ENCODE measurements around the gene CTBP1.

Gene CTBP1

GRCh38 chr4:1230971-1231636 lies 17.8 kb downstream of the CTBP1 start:
- no peaks in the 10 kb centered on the region for H3K9me3 ChIP-seq (ENCODE audit: control insufficient read depth, insufficient read depth, low read length)
- H3K27me3 ChIP-seq (ENCODE audit: control insufficient read depth, insufficient read depth, low read length): no peaks in the 10 kb centered on the region
- no peak for DNase-seq (ENCODE audit: low read depth, low spot score)
- peaks cover 49% of the 10 kb centered on the region for H3K36me3 ChIP-seq (ENCODE audit: control insufficient read depth, insufficient read depth, low read length)
- H3K4me1 ChIP-seq (ENCODE audit: control insufficient read depth, insufficient read depth, low read length): no peaks in the 10 kb centered on the region
- H3K4me3 ChIP-seq (ENCODE audit: low read length): no peak overlapping the region
- H3K27ac ChIP-seq (ENCODE audit: low read length): no peak overlapping the region
- WGBS (ENCODE audit: insufficient coverage, insufficient read length): no CpG with 5 or more reads among the region's 20 CpGs

DNA sequence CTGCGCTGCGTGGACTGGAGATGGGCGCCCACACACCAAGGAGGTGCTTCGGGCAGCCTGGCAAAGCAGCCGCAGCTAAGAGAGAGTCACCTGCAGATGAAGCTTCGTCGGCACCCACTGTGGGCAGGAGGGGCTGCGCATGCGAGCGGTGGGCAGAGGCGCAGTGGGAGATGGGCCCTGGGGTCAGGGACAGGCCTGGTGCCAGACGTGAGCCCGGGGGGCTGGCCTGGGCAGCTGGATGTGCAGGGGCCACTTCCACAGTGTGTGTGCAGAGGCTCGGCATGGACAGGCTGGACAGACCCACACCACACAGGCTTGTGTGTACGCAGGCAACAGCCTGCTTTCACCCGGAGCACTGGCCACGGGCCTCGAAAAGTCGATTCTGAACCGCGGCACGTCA lies 18.6 kb downstream of the CTBP1 start:
- Histone ChIP-seq H3K4me3 (ENCODE audit: low read length) (no peak overlapping the region), H3K9me3 (ENCODE audit: control insufficient read depth, insufficient read depth, low read length) (no peaks in the 10 kb centered on the region), H3K27ac (ENCODE audit: low read length) (no peak overlapping the region), H3K4me1 (ENCODE audit: control insufficient read depth, insufficient read depth, low read length) (no peaks in the 10 kb centered on the region), H3K27me3 (ENCODE audit: control insufficient read depth, insufficient read depth, low read length) (no peaks in the 10 kb centered on the region), H3K36me3 (ENCODE audit: control insufficient read depth, insufficient read depth, low read length) (peaks cover 49% of the 10 kb centered on the region)
- no CpG with 5 or more reads among the region's 22 CpGs for WGBS (ENCODE audit: insufficient coverage, insufficient read length)
- no peak for DNase-seq (ENCODE audit: low read depth, low spot score)

GRCh38 chr4:1229117-1229849 lies 19.6 kb downstream of the CTBP1 start:
- no peaks in the 10 kb centered on the region for H3K4me1 ChIP-seq (ENCODE audit: control insufficient read depth, insufficient read depth, low read length)
- H3K9me3 ChIP-seq (ENCODE audit: control insufficient read depth, insufficient read depth, low read length): no peaks in the 10 kb centered on the region
- H3K4me3 ChIP-seq (ENCODE audit: low read length): no peak overlapping the region
- WGBS (ENCODE audit: insufficient coverage, insufficient read length): no CpG with 5 or more reads among the region's 27 CpGs
- peaks cover 53% of the 10 kb centered on the region for H3K36me3 ChIP-seq (ENCODE audit: control insufficient read depth, insufficient read depth, low read length)
- no peak for DNase-seq (ENCODE audit: low read depth, low spot score)
- H3K27ac ChIP-seq (ENCODE audit: low read length): no peak overlapping the region
- no peaks in the 10 kb centered on the region for H3K27me3 ChIP-seq (ENCODE audit: control insufficient read depth, insufficient read depth, low read length)

GRCh38 chr4:1227816-1228215 lies 21.1 kb downstream of the CTBP1 start:
- WGBS (ENCODE audit: insufficient coverage, insufficient read length): no CpG with 5 or more reads among the region's 16 CpGs
- H3K36me3 ChIP-seq (ENCODE audit: control insufficient read depth, insufficient read depth, low read length): peaks cover 53% of the 10 kb centered on the region

GRCh38 chr4:1226598-1226997 lies 22.3 kb downstream of the CTBP1 start:
- H3K4me1 ChIP-seq (ENCODE audit: control insufficient read depth, insufficient read depth, low read length): no peaks in the 10 kb centered on the region
- no peak overlapping the region for H3K27ac ChIP-seq (ENCODE audit: low read length)
- WGBS (ENCODE audit: insufficient coverage, insufficient read length): no CpG with 5 or more reads among the region's 16 CpGs
- no peaks in the 10 kb centered on the region for H3K27me3 ChIP-seq (ENCODE audit: control insufficient read depth, insufficient read depth, low read length)
- H3K36me3 ChIP-seq (ENCODE audit: control insufficient read depth, insufficient read depth, low read length): peaks cover 53% of the 10 kb centered on the region
- no peak for DNase-seq (ENCODE audit: low read depth, low spot score)
- no peaks in the 10 kb centered on the region for H3K9me3 ChIP-seq (ENCODE audit: control insufficient read depth, insufficient read depth, low read length)
- H3K4me3 ChIP-seq (ENCODE audit: low read length): no peak overlapping the region

More at GRCh38 chr4:1227816-1228215, 21.1 kb downstream of the CTBP1 start:
- H3K9me3 ChIP-seq (ENCODE audit: control insufficient read depth, insufficient read depth, low read length): no peaks in the 10 kb centered on the region
- no peak for DNase-seq (ENCODE audit: low read depth, low spot score)
- no peak overlapping the region for H3K4me3 ChIP-seq (ENCODE audit: low read length)
- no peaks in the 10 kb centered on the region for H3K4me1 ChIP-seq (ENCODE audit: control insufficient read depth, insufficient read depth, low read length)
- no peaks in the 10 kb centered on the region for H3K27me3 ChIP-seq (ENCODE audit: control insufficient read depth, insufficient read depth, low read length)
- no peak overlapping the region for H3K27ac ChIP-seq (ENCODE audit: low read length)

DNA sequence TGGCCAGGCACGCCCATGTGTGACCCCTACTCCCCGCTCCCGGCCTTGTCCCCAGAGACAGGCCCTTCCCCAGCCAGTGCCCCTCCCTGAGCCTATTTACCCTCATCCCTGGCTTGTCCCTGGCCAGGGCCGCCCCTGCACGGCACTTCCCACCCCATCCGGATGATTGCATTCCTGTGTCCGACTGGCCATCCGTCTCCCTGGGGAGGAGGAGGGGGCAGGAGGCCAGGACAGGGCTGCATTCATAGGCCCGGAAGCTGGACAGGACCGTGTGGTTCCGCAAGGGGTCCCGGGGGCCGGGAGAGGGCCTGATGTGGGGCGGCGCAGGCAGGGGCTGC lies 22.8 kb downstream of the CTBP1 start:
- Histone ChIP-seq H3K9me3 (ENCODE audit: control insufficient read depth, insufficient read depth, low read length) (no peaks in the 10 kb centered on the region), H3K27me3 (ENCODE audit: control insufficient read depth, insufficient read depth, low read length) (no peaks in the 10 kb centered on the region), H3K27ac (ENCODE audit: low read length) (no peak overlapping the region), H3K36me3 (ENCODE audit: control insufficient read depth, insufficient read depth, low read length) (peaks cover 48% of the 10 kb centered on the region), H3K4me3 (ENCODE audit: low read length) (no peak overlapping the region), H3K4me1 (ENCODE audit: control insufficient read depth, insufficient read depth, low read length) (no peaks in the 10 kb centered on the region)
- DNase-seq (ENCODE audit: low read depth, low spot score): no peak
- no CpG with 5 or more reads among the region's 15 CpGs for WGBS (ENCODE audit: insufficient coverage, insufficient read length)

DNA sequence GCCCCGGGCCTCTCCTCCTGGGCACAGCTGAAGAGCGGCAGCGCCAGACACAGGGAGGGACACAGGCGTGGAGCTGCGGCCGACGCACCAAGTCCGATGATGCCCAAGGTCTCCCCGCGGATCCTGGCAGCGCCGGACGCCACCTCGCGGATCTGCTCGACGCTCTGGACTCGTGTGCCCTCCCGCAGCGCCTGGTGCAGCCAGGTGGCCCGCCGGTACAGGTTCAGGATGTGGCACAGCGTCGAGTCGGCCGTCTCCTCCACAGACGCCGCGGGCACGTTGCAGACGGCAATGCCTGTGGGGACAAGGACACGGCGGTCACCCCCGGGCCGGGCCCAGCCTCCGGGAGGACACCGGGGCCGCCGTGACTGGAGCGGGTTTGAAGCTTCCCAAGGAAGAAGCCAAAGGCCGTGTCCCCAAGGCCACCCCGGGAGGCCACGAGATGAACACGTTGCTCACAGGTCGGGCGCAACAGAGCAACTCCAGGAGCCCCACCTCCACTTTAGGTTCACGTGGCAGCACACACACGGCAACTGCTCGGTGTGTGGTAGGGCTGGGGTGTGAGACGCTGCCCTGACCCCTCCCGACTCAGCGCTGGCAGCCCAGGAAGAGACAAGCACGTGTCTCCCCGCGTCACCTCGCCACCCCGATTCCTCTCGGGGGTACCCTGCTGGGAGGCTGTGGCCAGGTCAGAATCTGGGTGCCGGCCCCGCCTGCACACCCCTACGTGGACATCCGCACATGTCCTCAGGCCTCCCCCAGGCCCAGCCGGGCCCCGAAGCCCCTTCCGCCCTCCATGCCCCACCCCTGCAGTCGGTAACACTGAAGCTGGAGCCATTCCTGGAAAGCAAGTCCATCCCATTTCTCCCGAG lies 23.4 kb downstream of the CTBP1 start:
- WGBS (ENCODE audit: insufficient coverage, insufficient read length): no CpG with 5 or more reads among the region's 67 CpGs
- no peaks in the 10 kb centered on the region for H3K4me1 ChIP-seq (ENCODE audit: control insufficient read depth, insufficient read depth, low read length)
- no peaks in the 10 kb centered on the region for H3K9me3 ChIP-seq (ENCODE audit: control insufficient read depth, insufficient read depth, low read length)
- no peak overlapping the region for H3K4me3 ChIP-seq (ENCODE audit: low read length)
- DNase-seq (ENCODE audit: low read depth, low spot score): no peak
- no peak overlapping the region for H3K27ac ChIP-seq (ENCODE audit: low read length)
- H3K36me3 ChIP-seq (ENCODE audit: control insufficient read depth, insufficient read depth, low read length): peaks cover 44% of the 10 kb centered on the region
- no peaks in the 10 kb centered on the region for H3K27me3 ChIP-seq (ENCODE audit: control insufficient read depth, insufficient read depth, low read length)

DNA sequence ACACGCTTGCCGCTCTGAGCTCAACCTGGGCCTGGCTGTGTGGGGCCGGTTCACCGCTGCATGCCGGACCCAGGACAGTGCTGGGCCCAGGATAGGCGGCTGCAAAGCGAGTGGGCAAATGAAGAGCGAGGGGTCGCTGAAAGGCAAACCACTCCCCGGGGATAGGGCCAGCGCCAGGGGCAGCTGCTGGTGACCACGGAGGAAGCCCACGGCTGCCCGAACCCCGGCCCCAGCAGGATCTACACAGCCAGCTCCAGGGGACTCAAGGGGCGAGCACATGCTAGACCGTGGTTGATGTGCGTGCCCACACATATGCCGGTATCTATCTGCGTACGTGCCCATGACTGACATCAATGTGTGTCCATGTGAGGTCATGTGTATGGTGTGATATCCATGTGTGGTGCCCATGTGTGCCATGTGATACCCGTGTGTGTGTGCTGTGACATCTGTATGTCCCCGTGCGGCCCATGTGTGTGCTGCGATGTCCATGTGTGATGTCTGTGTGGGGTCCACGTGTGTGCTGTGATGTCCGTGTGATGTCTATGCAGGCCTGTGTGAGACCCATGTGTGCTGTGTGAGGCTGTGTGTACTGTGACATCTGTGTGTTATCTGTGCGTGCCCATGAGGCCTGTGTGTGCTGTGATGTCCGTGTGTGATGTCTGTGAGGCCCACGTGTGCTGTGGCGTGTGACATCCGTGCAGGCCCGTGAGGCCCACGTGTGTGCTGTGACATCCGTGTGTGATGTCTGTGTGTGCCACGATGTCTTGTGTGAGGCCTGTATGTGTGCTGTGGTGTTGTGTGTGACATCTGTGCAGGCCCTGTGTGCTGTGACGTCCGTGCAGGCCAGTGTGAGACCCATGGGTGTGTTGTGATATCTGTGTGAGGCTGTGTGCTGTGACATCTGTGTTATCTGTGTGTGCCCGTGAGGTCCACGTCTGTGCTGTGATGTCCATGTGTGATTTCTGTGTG lies 24.8 kb downstream of the CTBP1 start:
- Histone ChIP-seq H3K27me3 (ENCODE audit: control insufficient read depth, insufficient read depth, low read length) (no peaks in the 10 kb centered on the region), H3K27ac (ENCODE audit: low read length) (no peak overlapping the region), H3K9me3 (ENCODE audit: control insufficient read depth, insufficient read depth, low read length) (no peaks in the 10 kb centered on the region), H3K36me3 (ENCODE audit: control insufficient read depth, insufficient read depth, low read length) (peaks cover 36% of the 10 kb centered on the region), H3K4me3 (ENCODE audit: low read length) (no peak overlapping the region), H3K4me1 (ENCODE audit: control insufficient read depth, insufficient read depth, low read length) (no peaks in the 10 kb centered on the region)
- no CpG with 5 or more reads among the region's 40 CpGs for WGBS (ENCODE audit: insufficient coverage, insufficient read length)
- DNase-seq (ENCODE audit: low read depth, low spot score): no peak

- no peaks in the 10 kb centered on the region for H3K4me1 ChIP-seq (ENCODE audit: control insufficient read depth, insufficient read depth, low read length)
- no peak overlapping the region for H3K27ac ChIP-seq (ENCODE audit: low read length)
- no peak for DNase-seq (ENCODE audit: low read depth, low spot score)
- no peak overlapping the region for H3K4me3 ChIP-seq (ENCODE audit: low read length)
- no peaks in the 10 kb centered on the region for H3K9me3 ChIP-seq (ENCODE audit: control insufficient read depth, insufficient read depth, low read length)
- H3K36me3 ChIP-seq (ENCODE audit: control insufficient read depth, insufficient read depth, low read length): peaks cover 33% of the 10 kb centered on the region
- H3K27me3 ChIP-seq (ENCODE audit: control insufficient read depth, insufficient read depth, low read length): no peaks in the 10 kb centered on the region
- no CpG with 5 or more reads among the region's 29 CpGs for WGBS (ENCODE audit: insufficient coverage, insufficient read length)
Observed at GRCh38 chr4:1222938-1223690, 25.8 kb downstream of the CTBP1 start.
